Measurements from ENCODE around the gene DGKH. TPM values are rescaled to one million over a fixed set of nuclear protein-coding genes. Genes with fewer than 3 reads are reported as not detected.

The DGKH gene
- total and polyA plus RNA-seq, 2 donors (not counting 1 experiment from before 2014, with no cell fraction given): 0.06 to 0.67 TPM

DNA sequence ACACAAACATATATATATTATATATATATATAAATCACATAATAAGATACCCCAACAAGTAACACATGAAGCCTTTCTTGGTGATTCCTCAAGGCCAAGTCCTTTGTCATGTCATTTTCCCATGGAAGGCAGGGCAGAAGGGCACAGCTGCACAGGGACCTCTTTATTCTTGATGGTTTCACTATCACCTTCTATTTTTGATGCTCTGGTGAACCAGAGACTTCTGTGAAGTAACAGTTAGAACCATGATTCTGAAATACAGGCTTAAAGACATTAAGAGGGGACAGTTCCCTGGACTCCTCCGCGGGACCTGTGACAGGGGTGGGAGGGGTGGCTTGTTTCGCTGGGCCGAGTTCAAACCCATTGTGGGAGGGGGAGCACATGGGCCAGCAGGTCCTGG is 104.0 kb downstream of the DGKH start:
- Histone ChIP-seq H3K27ac (ENCODE audit: low read length in 2 of 2) (no peak overlapping the region), H3K4me1 (ENCODE audit: control insufficient read depth in 2 of 2, insufficient read depth in 2 of 2, low read length in 2 of 2) (no peaks in the 10 kb centered on the region), H3K9ac (ENCODE audit: low read length) (no peak overlapping the region), H3K4me2 (replicated peaks; ENCODE audit: low read depth, low read length, poor library complexity, severe bottlenecking) (no peak overlapping the region), H3K4me3 (ENCODE audit: control extremely low read depth in 1 of 5, extremely low read depth in 1 of 5, insufficient read depth in 1 of 5, low read depth in 2 of 5, low read length in 4 of 5) (no peak overlapping the region), H3K27me3 (replicated peaks in 1 of 4; ENCODE audit: control extremely low read depth in 1 of 4, control insufficient read depth in 3 of 4, insufficient read depth in 4 of 4, low read length in 3 of 4) (no peaks in the 10 kb centered on the region), H3K79me2 (ENCODE audit: control insufficient read depth, insufficient read depth, low read length) (no peaks in the 10 kb centered on the region), H2AFZ (ENCODE audit: insufficient read depth, low read depth, low read length, poor library complexity, severe bottlenecking) (no peak overlapping the region), H4K20me1 (ENCODE audit: control insufficient read depth, insufficient read depth, low read length, poor library complexity, severe bottlenecking) (no peaks in the 10 kb centered on the region), H3K9me3 (ENCODE audit: control extremely low read depth in 1 of 3, control insufficient read depth in 2 of 3, insufficient read depth in 1 of 3, low read length in 2 of 3) (no peaks in the 10 kb centered on the region), H3K36me3 (replicated peaks in 1 of 2; ENCODE audit: control extremely low read depth in 1 of 2, control insufficient read depth in 1 of 2, extremely low read depth in 1 of 2, insufficient read depth in 2 of 2, low read length in 1 of 2) (no peaks in the 10 kb centered on the region)
- Mint-ChIP-seq H3K9me3 (ENCODE audit: insufficient read depth) (no peaks in the 10 kb centered on the region), H3K4me3 (no peak overlapping the region), H3K27ac (no peak overlapping the region), H3K4me1 (no peaks in the 10 kb centered on the region), H3K27me3 (no peaks in the 10 kb centered on the region)
- DNase-seq: no peak
- CTCF ChIA-PET: no interaction called here
- no peak for ATAC-seq (ENCODE audit: low read depth)
- intact Hi-C loops (cut with micrococcal nuclease): no loop called here
- no peak for TF ChIP-seq EZH2 (IDR thresholded peaks at IDR 0.05; ENCODE audit: borderline replicate concordance, insufficient read depth, low read depth, low read length, poor library complexity, severe bottlenecking)
- TF ChIP-seq, protein P1, sequence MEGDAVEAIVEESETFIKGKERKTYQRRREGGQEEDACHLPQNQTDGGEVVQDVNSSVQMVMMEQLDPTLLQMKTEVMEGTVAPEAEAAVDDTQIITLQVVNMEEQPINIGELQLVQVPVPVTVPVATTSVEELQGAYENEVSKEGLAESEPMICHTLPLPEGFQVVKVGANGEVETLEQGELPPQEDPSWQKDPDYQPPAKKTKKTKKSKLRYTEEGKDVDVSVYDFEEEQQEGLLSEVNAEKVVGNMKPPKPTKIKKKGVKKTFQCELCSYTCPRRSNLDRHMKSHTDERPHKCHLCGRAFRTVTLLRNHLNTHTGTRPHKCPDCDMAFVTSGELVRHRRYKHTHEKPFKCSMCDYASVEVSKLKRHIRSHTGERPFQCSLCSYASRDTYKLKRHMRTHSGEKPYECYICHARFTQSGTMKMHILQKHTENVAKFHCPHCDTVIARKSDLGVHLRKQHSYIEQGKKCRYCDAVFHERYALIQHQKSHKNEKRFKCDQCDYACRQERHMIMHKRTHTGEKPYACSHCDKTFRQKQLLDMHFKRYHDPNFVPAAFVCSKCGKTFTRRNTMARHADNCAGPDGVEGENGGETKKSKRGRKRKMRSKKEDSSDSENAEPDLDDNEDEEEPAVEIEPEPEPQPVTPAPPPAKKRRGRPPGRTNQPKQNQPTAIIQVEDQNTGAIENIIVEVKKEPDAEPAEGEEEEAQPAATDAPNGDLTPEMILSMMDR (IDR thresholded peaks at IDR 0.05): no peak
- POLR2A ChIA-PET: no interaction called here
- 100% methylated on average over 4 of the region's 4 CpGs for WGBS (ENCODE audit: insufficient coverage)

DNA sequence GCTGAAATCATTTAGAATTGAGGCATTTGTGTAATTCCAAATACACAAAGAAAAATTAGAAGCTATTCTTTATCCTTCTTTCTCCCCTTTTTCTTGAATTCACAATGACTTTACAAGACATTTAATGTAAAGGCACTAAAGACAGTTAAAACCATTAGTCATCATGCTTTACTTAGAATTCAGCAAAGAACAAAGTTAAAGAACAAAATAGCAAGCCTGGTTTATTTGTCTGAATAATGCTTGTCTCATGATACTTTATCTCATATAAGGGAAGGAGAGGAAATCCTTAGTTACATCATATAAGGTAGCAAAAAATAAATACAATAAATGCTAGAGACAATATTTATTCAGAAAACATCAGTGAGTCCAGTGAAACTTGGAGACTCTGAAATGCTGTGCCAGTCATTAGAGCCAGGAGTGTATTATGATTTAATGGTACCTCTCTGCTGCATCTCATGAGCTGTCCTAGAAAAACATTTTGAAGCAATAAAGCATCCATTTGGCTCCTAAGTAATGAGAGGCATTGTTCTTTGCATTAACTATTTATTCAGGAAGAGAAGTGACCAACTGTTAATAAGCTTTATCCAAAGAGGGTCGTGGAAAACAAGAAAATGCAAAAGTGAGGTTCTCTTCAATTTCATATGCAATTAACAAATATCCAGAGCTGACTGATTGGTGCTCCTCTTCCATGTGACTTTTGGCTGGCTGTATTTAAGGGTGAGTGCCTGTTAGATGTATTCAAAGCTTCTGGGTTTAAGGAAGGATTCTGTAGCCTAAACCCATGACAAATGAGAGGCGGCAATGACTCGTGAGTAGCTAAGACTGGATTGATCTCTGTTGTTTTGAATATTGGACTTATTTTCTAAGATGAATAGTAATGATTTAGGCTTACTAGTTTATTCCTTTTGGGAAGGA is 105.0 kb downstream of the DGKH start:
- DNase-seq: no peak
- CTCF ChIA-PET: no interaction called here
- intact Hi-C loops (cut with micrococcal nuclease): no loop called here

More for the DNA sequence above, 105.0 kb downstream of the DGKH start:
- Mint-ChIP-seq H3K27ac (no peak overlapping the region), H3K4me1 (no peaks in the 10 kb centered on the region), H3K9me3 (ENCODE audit: insufficient read depth) (no peaks in the 10 kb centered on the region), H3K27me3 (no peaks in the 10 kb centered on the region), H3K4me3 (no peak overlapping the region)
- Histone ChIP-seq H3K27me3 (replicated peaks in 1 of 4; ENCODE audit: control extremely low read depth in 1 of 4, control insufficient read depth in 3 of 4, insufficient read depth in 4 of 4, low read length in 3 of 4) (no peaks in the 10 kb centered on the region), H3K79me2 (ENCODE audit: control insufficient read depth, insufficient read depth, low read length) (no peaks in the 10 kb centered on the region), H3K36me3 (replicated peaks in 1 of 2; ENCODE audit: control extremely low read depth in 1 of 2, control insufficient read depth in 1 of 2, extremely low read depth in 1 of 2, insufficient read depth in 2 of 2, low read length in 1 of 2) (no peaks in the 10 kb centered on the region), H3K9me3 (ENCODE audit: control extremely low read depth in 1 of 3, control insufficient read depth in 2 of 3, insufficient read depth in 1 of 3, low read length in 2 of 3) (no peaks in the 10 kb centered on the region), H3K4me3 (ENCODE audit: control extremely low read depth in 1 of 5, extremely low read depth in 1 of 5, insufficient read depth in 1 of 5, low read depth in 2 of 5, low read length in 4 of 5) (no peak overlapping the region), H4K20me1 (ENCODE audit: control insufficient read depth, insufficient read depth, low read length, poor library complexity, severe bottlenecking) (no peaks in the 10 kb centered on the region), H3K4me2 (replicated peaks; ENCODE audit: low read depth, low read length, poor library complexity, severe bottlenecking) (no peak overlapping the region), H3K27ac (ENCODE audit: low read length in 2 of 2) (no peak overlapping the region), H2AFZ (ENCODE audit: insufficient read depth, low read depth, low read length, poor library complexity, severe bottlenecking) (no peak overlapping the region), H3K4me1 (ENCODE audit: control insufficient read depth in 2 of 2, insufficient read depth in 2 of 2, low read length in 2 of 2) (no peaks in the 10 kb centered on the region), H3K9ac (ENCODE audit: low read length) (no peak overlapping the region)
- no peak for TF ChIP-seq EZH2 (IDR thresholded peaks at IDR 0.05; ENCODE audit: borderline replicate concordance, insufficient read depth, low read depth, low read length, poor library complexity, severe bottlenecking)
- TF ChIP-seq, protein P1 (IDR thresholded peaks at IDR 0.05): no peak
- POLR2A ChIA-PET: no interaction called here
- no peak for ATAC-seq (ENCODE audit: low read depth)
- 100% methylated on average over 2 of the region's 3 CpGs for WGBS (ENCODE audit: insufficient coverage)

All from B cell (primary cell).